GM10248 (cell line): Measurements from ENCODE around the gene OLFM2.
A peak's percentile ranks its signal among the peaks of the same experiment; 100 is the strongest.
"Not testable (repeated sequence)": the region's sequence is repeated elsewhere in the genome, so short reads cannot be mapped to it uniquely, and the experiment has no call there.

ENCODE experiments used
- CTCF ChIA-PET: fragments of 300-600 bp; sonication (Branson Sonifier 250); formaldehyde crosslinking; extraction: SDS; loops from one replicate; lab custom pipeline; 2021; ENCODE audit warnings: antibody characterized with exemption; lab: Yijun Ruan, JAX
- POLR2A ChIA-PET: fragments of 350-650 bp; sonication (Branson Sonifier 250); formaldehyde crosslinking; extraction: SDS; loops from one replicate; lab custom pipeline; 2020; ENCODE audit warnings: antibody characterized with exemption; lab: Yijun Ruan, JAX
- DNase-seq: peaks from one replicate; pipeline ENCODE4 v3.0.0; 2012; ENCODE audit errors: extremely low spot score
- CTCF ChIP-seq: IDR thresholded peaks from 2 replicates; pipeline ENCODE4 v1.5.1; 2012; ENCODE audit warnings: mild to moderate bottlenecking, low read depth; ENCODE audit errors: extremely low read depth, missing control alignments, control extremely low read depth

Gene OLFM2

GRCh38 chr19:9937001-9937411 is 691 bp upstream of the OLFM2 start:
- ChIA-PET CTCF (no interaction called here), POLR2A (no interaction called here)
- DNase-seq = peak; percentile 32
- no peak for TF ChIP-seq CTCF

- DNase-seq = peak; percentile 20
- ChIA-PET CTCF (no interaction called here), POLR2A (no interaction called here)
- TF ChIP-seq CTCF = no peak
Observed at GRCh38 chr19:9935506-9936325, 599 bp downstream of the OLFM2 start.

GRCh38 chr19:9934132-9934950 is 2.0 kb downstream of the OLFM2 start:
- peak; percentile 87 for DNase-seq
- ChIA-PET CTCF (interaction anchor here (4.2 to 5.1 kb wide), 2 partner anchors 65 to 326 kb away, joined by 33 to 41 read pairs; no protein-coding TSS in a partner anchor), POLR2A (no interaction called here)

GRCh38 chr19:9932835-9933234 is 3.5 kb downstream of the OLFM2 start:
- CTCF ChIA-PET = interaction anchor here (0.9 to 5.1 kb wide), 15 partner anchors 10 to 484 kb away, joined by 3 to 88 read pairs (median 6); no protein-coding TSS in a partner anchor
- DNase-seq = no peak
- TF ChIP-seq CTCF = no peak
- POLR2A ChIA-PET = interaction anchor here (0.6 to 0.7 kb wide), 2 partner anchors 74 to 319 kb away, joined by 3 to 5 read pairs; partner anchors contain the start of gene MRPL4

More at GRCh38 chr19:9934132-9934950, 2.0 kb downstream of the OLFM2 start:
- TF ChIP-seq CTCF = peak; percentile 90

- no peak for DNase-seq
- CTCF ChIA-PET = interaction anchor here (0.9 to 5.1 kb wide), 20 partner anchors 9 to 461 kb away, joined by 3 to 88 read pairs (median 6); partner anchors contain the start of genes ICAM1 and MRPL4
- no peak for TF ChIP-seq CTCF
- POLR2A ChIA-PET = no interaction called here
Observed at GRCh38 chr19:9931629-9932028, 4.7 kb downstream of the OLFM2 start.

GRCh38 chr19:9923440-9923839 is 12.9 kb downstream of the OLFM2 start:
- DNase-seq = no peak
- ChIA-PET CTCF (interaction anchor here (1.3 to 1.9 kb wide), 4 partner anchors 9 to 104 kb away, joined by 3 to 8 read pairs (median 4); no protein-coding TSS in a partner anchor), POLR2A (no interaction called here)
- TF ChIP-seq CTCF = no peak

- POLR2A ChIA-PET, DNase-seq: not testable (repeated sequence)
- CTCF ChIA-PET = interaction anchor here (1.3 to 3.8 kb wide), 3 partner anchors 8 to 77 kb away, joined by 3 to 18 read pairs (median 5); no protein-coding TSS in a partner anchor
Observed at GRCh38 chr19:9922782-9923379, 13.4 kb downstream of the OLFM2 start.
